Ovary (tissue), 3 donors: Measurements from ENCODE around the gene VWA3B.

Experiments
- CTCF ChIP-seq, 3 donors: fragments of 450-650 bp in 2 of 3; fragments of 200-600 bp in 1 of 3; IDR thresholded peaks; one replicate each; pipeline versions ENCODE4 v1.5.1 to v1.8.0; 2016 to 2022; ENCODE audit warnings: antibody characterized with exemption in 3 of 3, mild to moderate bottlenecking in 1 of 3
- EP300 ChIP-seq: sonication (generic); formaldehyde crosslinking; IDR thresholded peaks from one replicate; pipeline ENCODE4 v1.6.1; 2017; ENCODE audit warnings: antibody characterized with exemption
- POLR2A ChIP-seq: fragments of 450-650 bp; IDR thresholded peaks from one replicate; pipeline ENCODE4 v1.6.1; 2017; ENCODE audit warnings: antibody characterized with exemption, mild to moderate bottlenecking, moderate library complexity
- donor health status: DM: no; HTN: no; CAD: no.

- TF ChIP-seq CTCF (IDR thresholded peaks at IDR 0.05) (no peak), EP300 (no peak), POLR2A (no peak)
Measured at GRCh38 chr2:98180456-98180855, 93.5 kb downstream of the VWA3B start.
